Inferior parietal cortex (tissue), 1 donor: ENCODE results near the gene ACVR1C.

ENCODE experiments used
- DNase-seq: peaks from one replicate; pipeline ENCODE4 v3.0.0-alpha.2; 2016; ENCODE audit errors: extremely low spot score

ACVR1C gene

DNA sequence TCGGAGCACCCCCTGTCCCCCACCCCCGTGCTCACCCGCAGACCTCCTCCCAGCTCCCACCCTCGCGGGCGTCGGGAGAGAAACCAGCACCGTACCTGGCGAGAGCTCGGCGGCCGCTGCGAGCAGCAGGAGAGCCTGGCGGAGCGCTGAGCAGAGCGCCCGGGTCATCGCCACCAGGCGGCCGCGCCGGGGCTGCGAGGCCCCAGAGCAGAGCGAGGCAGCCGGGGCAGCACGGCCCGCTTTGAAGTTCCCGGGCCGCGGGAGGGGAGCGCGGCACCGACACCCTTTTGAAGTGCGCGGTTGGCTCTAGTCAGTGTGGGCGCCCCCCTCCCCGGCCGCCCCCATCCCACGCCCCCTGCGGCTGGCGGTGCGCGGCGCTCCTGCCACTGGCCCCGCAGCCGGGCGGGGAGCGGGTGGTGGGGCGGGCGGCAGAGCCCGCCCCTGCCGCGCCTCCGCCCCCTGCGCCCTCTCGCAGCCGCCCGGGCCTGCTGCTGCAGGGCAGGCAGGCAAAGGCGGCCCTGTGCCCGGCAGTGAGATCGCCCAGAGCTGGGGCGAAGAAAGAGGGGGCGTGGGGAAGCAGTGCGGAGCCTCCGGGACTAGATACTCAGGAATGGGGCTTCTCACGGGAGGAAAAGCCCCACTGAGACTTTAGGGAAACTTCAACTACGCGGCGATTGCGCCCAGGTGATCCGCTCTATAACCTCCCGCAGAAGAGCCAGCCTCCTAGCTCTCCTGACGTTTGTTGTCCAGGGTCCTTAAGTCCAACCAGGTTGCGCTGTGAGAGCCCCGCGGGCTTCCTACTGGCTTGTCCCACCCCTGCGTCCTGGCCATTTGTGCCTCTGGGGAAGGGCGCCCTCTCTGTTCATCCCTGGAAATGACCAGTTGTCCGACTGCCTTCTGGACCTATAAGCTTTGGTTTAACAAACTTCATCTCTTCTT lies at the start of gene ACVR1C:
Gene ACVR1C (minus strand): TSS at position 388 of the 939 bp plus-strand sequence. CDS start 220 bp downstream, at position 168.
- peak; percentile 76 for DNase-seq

DNA sequence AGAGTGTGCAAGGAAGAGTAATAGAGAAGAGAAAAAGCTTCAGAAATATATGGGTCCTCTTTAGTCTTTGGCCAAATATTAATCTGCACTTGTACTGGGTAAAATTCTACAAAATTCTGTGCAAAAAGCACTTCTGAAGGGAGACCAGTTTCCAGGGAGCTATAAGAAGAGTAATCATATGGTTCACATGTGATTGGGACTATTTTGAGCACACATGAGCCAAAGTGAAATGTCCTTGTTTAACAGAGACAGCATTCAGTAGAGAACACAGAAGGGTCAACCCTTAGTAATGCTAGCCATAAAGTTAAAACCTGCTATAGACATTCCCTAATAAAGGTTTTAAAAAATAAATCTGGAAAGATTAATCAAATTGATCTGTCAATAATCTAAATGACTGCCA lies 49.3 kb upstream of the ACVR1C start:
- no peak for DNase-seq

GRCh38 chr2:157672129-157672528 lies 43.5 kb upstream of the ACVR1C start:
- no peak for DNase-seq

GRCh38 chr2:157662401-157662800 lies 33.7 kb upstream of the ACVR1C start:
- DNase-seq, result no peak

DNA sequence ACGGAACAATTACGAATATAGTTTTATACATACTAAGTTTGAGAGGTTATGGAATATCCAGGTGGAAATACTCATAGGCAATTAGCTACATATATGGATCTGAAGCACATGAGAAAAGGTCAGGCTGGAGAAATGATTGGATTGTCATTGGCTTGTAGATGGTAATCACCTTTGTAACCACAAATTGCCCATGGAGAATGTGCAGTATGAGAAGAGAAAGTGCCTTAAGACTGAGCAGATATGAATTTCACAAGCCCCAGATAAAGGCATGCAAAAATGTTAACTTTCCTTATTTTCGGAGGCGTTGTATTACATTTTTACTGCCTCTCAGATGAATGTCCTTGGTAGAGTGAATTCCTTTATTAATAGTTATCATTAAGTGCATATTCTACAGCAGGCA lies 33.1 kb upstream of the ACVR1C start:
- no peak for DNase-seq

DNA sequence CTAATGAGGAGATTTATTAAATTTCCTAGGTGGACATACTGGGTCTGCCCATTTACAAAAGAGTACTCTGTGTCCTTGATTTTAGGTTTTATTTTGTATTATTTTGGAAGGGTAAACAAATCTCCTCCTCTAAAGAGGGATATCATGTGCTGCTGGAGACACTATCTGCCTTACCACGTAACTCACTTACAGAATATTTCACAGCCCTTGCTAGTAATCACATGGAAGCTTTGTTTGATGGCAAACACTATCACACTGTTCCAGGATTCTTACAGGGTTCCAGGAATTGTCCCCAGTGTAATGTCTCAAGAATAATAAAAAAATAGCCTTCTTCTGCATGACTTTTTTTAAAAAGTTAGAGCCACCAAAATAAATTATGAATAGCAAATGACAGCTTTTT lies 29.2 kb upstream of the ACVR1C start:
- no peak for DNase-seq

- DNase-seq, result no peak
Measured at GRCh38 chr2:157657101-157657500, 28.4 kb upstream of the ACVR1C start.

- DNase-seq, result no peak
Measured at GRCh38 chr2:157644776-157645175, 16.1 kb upstream of the ACVR1C start.

GRCh38 chr2:157631861-157632260 lies 3.2 kb upstream of the ACVR1C start:
- no peak for DNase-seq

GRCh38 chr2:157627594-157628476 lies 829 bp downstream of the ACVR1C start:
- DNase-seq, result peak; percentile 22

DNA sequence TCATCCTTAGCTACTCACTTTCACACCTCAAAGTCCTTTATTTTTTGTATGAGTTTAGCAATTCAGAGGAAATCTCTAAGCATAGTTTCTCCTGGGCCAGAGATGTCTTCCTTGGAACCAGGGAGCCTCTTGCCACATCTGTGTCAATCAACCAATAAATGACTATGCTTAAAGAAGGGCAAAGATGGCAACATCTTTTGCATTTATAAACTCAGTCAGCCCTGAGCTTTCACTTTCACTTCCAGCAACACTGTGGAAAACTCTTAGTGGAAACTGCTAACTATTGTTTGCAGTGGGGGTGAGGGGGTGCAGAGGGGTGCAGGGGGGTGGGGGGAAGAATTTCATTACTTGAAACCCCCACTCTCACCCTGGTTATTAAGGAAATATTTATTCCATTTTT lies 3.4 kb downstream of the ACVR1C start:
- no peak for DNase-seq

GRCh38 chr2:157620956-157621355 lies 7.7 kb downstream of the ACVR1C start:
- no peak for DNase-seq

GRCh38 chr2:157611726-157612125 lies 16.9 kb downstream of the ACVR1C start:
- DNase-seq, result no peak

GRCh38 chr2:157611110-157611509 lies 17.6 kb downstream of the ACVR1C start:
- DNase-seq, result no peak

- no peak for DNase-seq
Measured at GRCh38 chr2:157606534-157606933, 22.1 kb downstream of the ACVR1C start.

GRCh38 chr2:157603198-157603597 lies 25.5 kb downstream of the ACVR1C start:
- DNase-seq, result no peak

DNA sequence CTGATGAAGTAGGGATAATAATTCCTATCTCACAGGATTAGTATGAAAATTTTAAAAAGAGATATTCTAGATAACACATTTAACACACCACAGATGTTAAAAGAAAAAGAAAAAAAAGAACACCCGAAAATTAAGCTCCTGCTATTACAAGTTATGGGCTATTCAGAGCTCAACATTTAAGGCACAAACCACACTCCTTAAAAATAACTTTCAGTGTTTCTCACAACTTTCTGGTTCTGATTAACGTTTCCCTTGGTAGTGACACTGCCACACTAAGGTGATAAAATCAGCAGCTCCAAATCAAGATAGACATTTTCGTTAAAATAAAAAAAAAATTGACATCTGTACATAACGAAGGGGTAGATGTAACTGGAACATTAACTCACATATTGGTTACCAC lies 26.9 kb downstream of the ACVR1C start:
- no peak for DNase-seq

DNA sequence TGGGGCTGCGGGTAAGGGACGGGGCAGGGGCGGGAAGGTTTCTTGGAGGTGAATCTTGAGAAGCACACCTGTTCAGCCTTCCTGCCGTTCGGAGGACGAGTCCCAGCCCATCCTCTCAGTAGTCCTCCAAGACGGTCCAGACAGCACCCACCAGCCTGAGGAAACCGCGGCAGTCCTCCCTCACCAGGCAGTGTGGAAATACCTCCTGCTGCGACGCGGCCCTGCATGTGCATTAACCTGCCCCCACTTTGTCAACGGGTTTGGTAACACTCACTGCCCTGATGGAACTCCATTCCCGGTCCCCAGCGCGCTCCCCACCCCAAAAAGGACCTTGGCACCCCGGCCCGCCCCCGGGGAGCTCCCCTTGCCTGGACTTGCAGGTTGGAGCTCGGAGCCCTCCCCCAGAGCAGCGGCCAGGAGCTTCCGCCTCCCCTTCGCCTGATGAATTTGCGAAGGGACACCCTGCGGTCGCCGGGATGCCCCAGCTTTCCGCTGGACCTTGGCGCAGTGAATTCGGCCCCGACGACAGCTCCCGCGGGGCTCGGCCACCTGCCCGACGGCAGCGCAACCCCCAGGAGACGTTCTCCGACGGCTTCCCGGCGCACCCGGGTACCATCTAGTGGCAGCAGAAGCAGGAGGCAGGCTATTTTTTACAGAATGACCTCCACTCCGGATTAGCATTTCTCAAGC lies 31.5 kb downstream of the ACVR1C start:
- DNase-seq, result peak; percentile 38

GRCh38 chr2:157593411-157593810 lies 35.3 kb downstream of the ACVR1C start:
- peak; percentile 63 for DNase-seq

DNA sequence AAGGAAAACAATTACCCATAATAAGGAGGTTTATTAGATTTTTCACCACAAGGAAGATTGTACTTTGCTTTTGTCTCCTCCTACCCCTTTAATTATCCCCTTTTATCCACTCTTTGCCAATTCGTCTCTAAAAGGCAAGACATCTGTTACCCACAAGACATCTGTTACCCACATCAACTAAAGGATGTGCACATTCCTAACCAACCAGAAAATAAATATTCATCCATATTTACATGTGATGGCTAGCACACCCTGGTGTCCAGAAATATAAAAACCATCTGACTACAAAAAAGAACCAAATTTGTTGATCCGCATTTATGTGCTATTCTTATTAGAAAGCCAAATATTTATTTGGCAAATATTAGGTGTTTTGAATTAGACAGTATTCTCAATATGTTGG lies 35.7 kb downstream of the ACVR1C start:
- peak; percentile 53 for DNase-seq

- no peak for DNase-seq
Measured at GRCh38 chr2:157592374-157592773, 36.3 kb downstream of the ACVR1C start.

- DNase-seq, result no peak
Measured at GRCh38 chr2:157587576-157587975, 41.1 kb downstream of the ACVR1C start.
